Activated CD8-positive, alpha-beta T cell treated with anti-CD3 and anti-CD28 coated beads, Interleukin-2, amount 10 ng/mL, durations not matched to agents 7 days and 5 days (primary cell): Measurements from ENCODE around the gene ARID3A. TPM values are rescaled to one million over a fixed set of nuclear protein-coding genes. Genes with fewer than 3 reads are reported as not detected.

Source experiments
- ATAC-seq: fragments of 150-1000 bp; cut with Tn5 transposase; one replicate; pipeline ENCODE4 v1.10.0; 2021; ENCODE audit warnings: moderate library complexity
- CTCF ChIA-PET: fragments of 350-600 bp; sonication (Branson Sonifier 250); formaldehyde crosslinking; loops from one replicate; lab custom pipeline; 2021; ENCODE audit warnings: antibody characterized with exemption; lab: Charles Lee
- POLR2A ChIA-PET: fragments of 350-600 bp; sonication (Branson Sonifier 250); formaldehyde crosslinking; loops from one replicate; lab custom pipeline; 2021; ENCODE audit warnings: antibody characterized with exemption; lab: Charles Lee
- DNase-seq: peaks from one replicate; pipeline ENCODE4 v3.0.0-alpha.2; 2020
- H3K27ac Mint-ChIP-seq: one replicate; pipeline ENCODE4 v1.8.0; 2021; ENCODE audit warnings: mild to moderate bottlenecking, mixed read lengths
- H3K27me3 Mint-ChIP-seq: one replicate; pipeline ENCODE4 v1.8.0; 2021; ENCODE audit warnings: low read depth, mixed read lengths
- H3K36me3 Mint-ChIP-seq: one replicate; pipeline ENCODE4 v1.8.0; 2021; ENCODE audit warnings: low read depth, mixed read lengths
- H3K4me1 Mint-ChIP-seq: one replicate; pipeline ENCODE4 v1.8.0; 2021; ENCODE audit warnings: low read depth, mixed read lengths
- H3K4me3 Mint-ChIP-seq: one replicate; pipeline ENCODE4 v1.8.0; 2021; ENCODE audit warnings: mild to moderate bottlenecking, mixed read lengths
- H3K9me3 Mint-ChIP-seq: one replicate; pipeline ENCODE4 v1.8.0; 2022; ENCODE audit warnings: mixed read lengths; ENCODE audit not compliant: insufficient read depth
- total RNA-seq, 2 experiments: library from RNA; stranded (reverse); gene quantifications; one replicate each; pipeline ENCODE4 v1.2.3, GENCODE V29; 2021

The ARID3A gene
- total RNA-seq, 2 experiments from 2014 or later: 26.7 to 27.7 TPM

- H3K4me1 Mint-ChIP-seq: peaks cover 8% of the 10 kb centered on the region
- ChIA-PET POLR2A (no interaction called here), CTCF (no interaction called here)
- H3K27me3 Mint-ChIP-seq: no peaks in the 10 kb centered on the region
- no peak overlapping the region for H3K27ac Mint-ChIP-seq
- ATAC-seq: no peak
- no peak for DNase-seq
- H3K36me3 Mint-ChIP-seq: peaks cover 27% of the 10 kb centered on the region
- H3K9me3 Mint-ChIP-seq: no peaks in the 10 kb centered on the region
- H3K4me3 Mint-ChIP-seq: no peak overlapping the region
Measured at GRCh38 chr19:963486-963951, 37.7 kb downstream of the ARID3A start.

- CTCF ChIA-PET: no interaction called here
- peaks cover 32% of the 10 kb centered on the region for H3K36me3 Mint-ChIP-seq
Measured at GRCh38 chr19:964116-964520, 38.3 kb downstream of the ARID3A start.

GRCh38 chr19:964761-965694 is 39.2 kb downstream of the ARID3A start:
- DNase-seq (no peak), ATAC-seq (no peak)
- H3K4me3 Mint-ChIP-seq: no peak overlapping the region
- ChIA-PET CTCF (no interaction called here), POLR2A (no interaction called here)
- H3K4me1 Mint-ChIP-seq: peaks cover 8% of the 10 kb centered on the region
- H3K27me3 Mint-ChIP-seq: no peaks in the 10 kb centered on the region
- peaks cover 33% of the 10 kb centered on the region for H3K36me3 Mint-ChIP-seq
- no peaks in the 10 kb centered on the region for H3K9me3 Mint-ChIP-seq
- H3K27ac Mint-ChIP-seq: no peak overlapping the region

More at GRCh38 chr19:964116-964520, 38.3 kb downstream of the ARID3A start:
- no peaks in the 10 kb centered on the region for H3K9me3 Mint-ChIP-seq
- POLR2A ChIA-PET: no interaction called here
- H3K27me3 Mint-ChIP-seq: no peaks in the 10 kb centered on the region
- H3K27ac Mint-ChIP-seq: no peak overlapping the region
- no peak overlapping the region for H3K4me3 Mint-ChIP-seq
- peaks cover 8% of the 10 kb centered on the region for H3K4me1 Mint-ChIP-seq
- ATAC-seq (no peak), DNase-seq (no peak)

GRCh38 chr19:966485-967088 is 40.8 kb downstream of the ARID3A start:
- no peaks in the 10 kb centered on the region for H3K9me3 Mint-ChIP-seq
- ChIA-PET CTCF (no interaction called here), POLR2A (no interaction called here)
- no peak overlapping the region for H3K27ac Mint-ChIP-seq
- H3K4me3 Mint-ChIP-seq: no peak overlapping the region
- no peaks in the 10 kb centered on the region for H3K27me3 Mint-ChIP-seq
- H3K36me3 Mint-ChIP-seq: peaks cover 46% of the 10 kb centered on the region
- peaks cover 8% of the 10 kb centered on the region for H3K4me1 Mint-ChIP-seq
- no peak for ATAC-seq
- DNase-seq: no peak

- ChIA-PET CTCF (interaction anchor here (0.6 to 1.1 kb wide), 3 partner anchors 24 to 207 kb away, joined by 3 to 4 read pairs (median 3); no protein-coding TSS in a partner anchor), POLR2A (interaction anchor here (1.7 kb wide), 1 partner anchor 9 kb away, joined by 3 read pairs; no protein-coding TSS in a partner anchor)
- DNase-seq (no peak), ATAC-seq (no peak)
- H3K4me1 Mint-ChIP-seq: no peaks in the 10 kb centered on the region
- H3K27me3 Mint-ChIP-seq: no peaks in the 10 kb centered on the region
- peaks cover 41% of the 10 kb centered on the region for H3K36me3 Mint-ChIP-seq
- no peak overlapping the region for H3K27ac Mint-ChIP-seq
- no peak overlapping the region for H3K4me3 Mint-ChIP-seq
- H3K9me3 Mint-ChIP-seq: no peaks in the 10 kb centered on the region
Measured at GRCh38 chr19:970695-971094, 44.9 kb downstream of the ARID3A start.

- Mint-ChIP-seq H3K9me3 (no peaks in the 10 kb centered on the region), H3K27ac (no peak overlapping the region), H3K4me1 (no peaks in the 10 kb centered on the region), H3K27me3 (no peaks in the 10 kb centered on the region), H3K4me3 (no peak overlapping the region), H3K36me3 (peaks cover 36% of the 10 kb centered on the region)
- POLR2A ChIA-PET: interaction anchor here (0.7 to 1.7 kb wide), 2 partner anchors 8 to 131 kb away, joined by 3 read pairs; partner anchors contain the start of gene PRTN3
- CTCF ChIA-PET: interaction anchor here (0.9 to 1.1 kb wide), 3 partner anchors 25 to 208 kb away, joined by 3 read pairs; no protein-coding TSS in a partner anchor
- no peak for DNase-seq
- ATAC-seq: no peak
Measured at GRCh38 chr19:971795-972194, 46.0 kb downstream of the ARID3A start.

GRCh38 chr19:972281-972680 is 46.4 kb downstream of the ARID3A start:
- DNase-seq (no peak), ATAC-seq (no peak)
- H3K9me3 Mint-ChIP-seq: no peaks in the 10 kb centered on the region
- no peaks in the 10 kb centered on the region for H3K4me1 Mint-ChIP-seq
- peaks cover 33% of the 10 kb centered on the region for H3K36me3 Mint-ChIP-seq
- H3K4me3 Mint-ChIP-seq: no peak overlapping the region
- H3K27ac Mint-ChIP-seq: no peak overlapping the region
- no peaks in the 10 kb centered on the region for H3K27me3 Mint-ChIP-seq
- CTCF ChIA-PET: interaction anchor here (0.9 kb wide), 1 partner anchor 49 kb away, joined by 3 read pairs; no protein-coding TSS in a partner anchor
- POLR2A ChIA-PET: interaction anchor here (0.7 to 1.7 kb wide), 2 partner anchors 8 to 132 kb away, joined by 3 read pairs; partner anchors contain the start of gene PRTN3

GRCh38 chr19:973726-974563 is 48.1 kb downstream of the ARID3A start:
- Mint-ChIP-seq H3K4me3 (no peak overlapping the region), H3K27ac (no peak overlapping the region), H3K27me3 (no peaks in the 10 kb centered on the region), H3K9me3 (no peaks in the 10 kb centered on the region), H3K36me3 (peaks cover 24% of the 10 kb centered on the region), H3K4me1 (no peaks in the 10 kb centered on the region)
- DNase-seq (no peak), ATAC-seq (no peak)
- POLR2A ChIA-PET: interaction anchor here (0.6 kb wide), 1 partner anchor 83 kb away, joined by 3 read pairs; no protein-coding TSS in a partner anchor
- CTCF ChIA-PET: no interaction called here

GRCh38 chr19:974564-975257 is 48.9 kb downstream of the ARID3A start:
- Mint-ChIP-seq H3K9me3 (no peaks in the 10 kb centered on the region), H3K36me3 (peaks cover 21% of the 10 kb centered on the region), H3K4me1 (no peaks in the 10 kb centered on the region), H3K27ac (no peak overlapping the region), H3K27me3 (no peaks in the 10 kb centered on the region), H3K4me3 (no peak overlapping the region)
- ChIA-PET POLR2A (no interaction called here), CTCF (no interaction called here)
- ATAC-seq (no peak), DNase-seq (no peak)

GRCh38 chr19:976476-976875 is 50.6 kb downstream of the ARID3A start:
- Mint-ChIP-seq H3K27me3 (no peaks in the 10 kb centered on the region), H3K36me3 (peaks cover 10% of the 10 kb centered on the region), H3K4me1 (no peaks in the 10 kb centered on the region), H3K4me3 (no peak overlapping the region), H3K27ac (no peak overlapping the region), H3K9me3 (no peaks in the 10 kb centered on the region)
- no peak for ATAC-seq
- POLR2A ChIA-PET: no interaction called here
- no peak for DNase-seq
- CTCF ChIA-PET: interaction anchor here (1.2 kb wide), 1 partner anchor 8 kb away, joined by 3 read pairs; no protein-coding TSS in a partner anchor
